Measurements from ENCODE around the gene CLK1.

The CLK1 gene

GRCh38 chr2:200864176-200865034 lies at the start of gene CLK1:
CLK1 (minus strand) TSS chr2:200864658; CDS start chr2:200861862, 2,796 bp downstream.
- peak; percentile 50; the same call in 1 of the 2 replicates for TF ChIP-seq ZFX (IDR thresholded peaks at IDR 0.05)
- TF ChIP-seq, protein P1, sequence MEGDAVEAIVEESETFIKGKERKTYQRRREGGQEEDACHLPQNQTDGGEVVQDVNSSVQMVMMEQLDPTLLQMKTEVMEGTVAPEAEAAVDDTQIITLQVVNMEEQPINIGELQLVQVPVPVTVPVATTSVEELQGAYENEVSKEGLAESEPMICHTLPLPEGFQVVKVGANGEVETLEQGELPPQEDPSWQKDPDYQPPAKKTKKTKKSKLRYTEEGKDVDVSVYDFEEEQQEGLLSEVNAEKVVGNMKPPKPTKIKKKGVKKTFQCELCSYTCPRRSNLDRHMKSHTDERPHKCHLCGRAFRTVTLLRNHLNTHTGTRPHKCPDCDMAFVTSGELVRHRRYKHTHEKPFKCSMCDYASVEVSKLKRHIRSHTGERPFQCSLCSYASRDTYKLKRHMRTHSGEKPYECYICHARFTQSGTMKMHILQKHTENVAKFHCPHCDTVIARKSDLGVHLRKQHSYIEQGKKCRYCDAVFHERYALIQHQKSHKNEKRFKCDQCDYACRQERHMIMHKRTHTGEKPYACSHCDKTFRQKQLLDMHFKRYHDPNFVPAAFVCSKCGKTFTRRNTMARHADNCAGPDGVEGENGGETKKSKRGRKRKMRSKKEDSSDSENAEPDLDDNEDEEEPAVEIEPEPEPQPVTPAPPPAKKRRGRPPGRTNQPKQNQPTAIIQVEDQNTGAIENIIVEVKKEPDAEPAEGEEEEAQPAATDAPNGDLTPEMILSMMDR (conservative IDR thresholded peaks at IDR 0.05) = no peak

DNA sequence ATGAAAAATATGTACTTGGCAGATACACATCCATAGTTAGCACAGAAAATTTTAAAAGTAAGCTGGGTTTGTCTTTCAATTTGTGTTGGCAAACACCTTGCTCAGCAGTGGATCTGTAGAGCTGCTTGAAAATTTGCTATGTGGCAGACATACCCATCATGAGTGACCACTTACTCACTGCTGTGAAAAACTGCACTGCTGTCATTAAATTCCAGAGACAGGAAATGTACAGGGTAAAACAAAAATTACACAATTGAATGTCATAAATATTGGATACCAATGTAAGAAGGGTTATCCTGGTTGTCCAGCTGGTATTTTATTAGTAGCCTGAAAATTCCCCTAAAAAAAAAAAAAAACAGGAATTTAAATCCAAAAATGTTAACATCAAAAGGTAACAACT lies 49.2 kb upstream of the CLK1 start:
- TF ChIP-seq, protein P1 (conservative IDR thresholded peaks at IDR 0.05) = no peak
- no peak for TF ChIP-seq ZFX (IDR thresholded peaks at IDR 0.05)
- no peak overlapping the region for H3K27ac ChIP-seq

More at GRCh38 chr2:200864176-200865034, at the start of gene CLK1:
- H3K27ac ChIP-seq = peak within 1 kb of the TSS; percentile 98

DNA sequence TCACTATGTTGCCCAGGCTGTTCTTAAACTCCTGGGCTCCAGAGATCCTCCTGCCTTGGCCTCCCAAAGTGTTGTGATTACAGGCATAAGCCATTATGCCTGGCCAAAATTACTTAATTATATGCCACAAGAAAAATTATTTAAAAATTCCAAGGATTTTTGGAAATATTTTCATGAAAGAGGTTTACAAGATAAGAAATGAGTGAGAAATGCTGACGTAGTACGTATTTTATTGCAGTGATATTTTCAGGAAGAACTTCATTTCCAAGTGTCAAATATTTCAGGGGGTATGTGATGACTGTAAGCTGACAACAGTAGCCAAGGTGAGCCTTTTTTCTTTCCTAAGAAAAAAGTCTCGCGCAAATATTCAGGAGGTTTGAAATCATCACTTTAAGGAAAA lies 45.5 kb upstream of the CLK1 start:
- H3K27ac ChIP-seq = no peak overlapping the region
- TF ChIP-seq, protein P1 (conservative IDR thresholded peaks at IDR 0.05) = no peak
- no peak for TF ChIP-seq ZFX (IDR thresholded peaks at IDR 0.05)

DNA sequence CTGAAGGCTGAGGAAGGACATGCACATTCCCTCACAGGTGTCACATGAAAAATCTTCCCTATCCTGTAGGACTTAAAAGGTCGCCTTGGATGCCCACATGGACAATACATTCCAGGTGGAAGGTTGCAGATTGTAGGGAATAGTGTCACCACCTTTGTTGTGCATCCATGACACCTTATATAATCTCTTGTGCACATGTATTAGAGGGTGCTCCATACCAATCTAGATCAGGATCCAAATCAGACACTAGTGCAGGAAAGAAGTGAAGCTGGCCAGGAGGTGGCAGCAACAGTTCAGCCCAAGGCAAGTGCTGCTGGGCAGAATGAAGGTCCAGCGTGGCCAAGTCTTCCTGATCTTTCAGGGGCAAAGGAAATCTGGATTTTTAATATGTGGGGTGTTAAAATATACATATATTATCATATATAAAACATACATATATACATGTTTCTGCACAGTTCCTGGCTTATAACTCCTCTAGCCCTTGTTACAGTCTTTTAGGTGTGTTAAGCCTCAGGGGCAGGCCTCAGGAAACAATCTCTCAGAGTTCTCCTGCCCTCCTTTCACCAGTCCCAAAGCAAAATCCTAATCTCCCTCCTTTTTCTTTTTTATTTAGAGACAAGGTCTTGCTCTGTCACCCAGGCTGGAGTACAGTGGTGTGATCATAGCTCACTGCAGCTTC lies 41.3 kb upstream of the CLK1 start:
- no peak overlapping the region for H3K27ac ChIP-seq
- no peak for TF ChIP-seq ZFX (IDR thresholded peaks at IDR 0.05)
- TF ChIP-seq, protein P1 (conservative IDR thresholded peaks at IDR 0.05) = peak; percentile 83

DNA sequence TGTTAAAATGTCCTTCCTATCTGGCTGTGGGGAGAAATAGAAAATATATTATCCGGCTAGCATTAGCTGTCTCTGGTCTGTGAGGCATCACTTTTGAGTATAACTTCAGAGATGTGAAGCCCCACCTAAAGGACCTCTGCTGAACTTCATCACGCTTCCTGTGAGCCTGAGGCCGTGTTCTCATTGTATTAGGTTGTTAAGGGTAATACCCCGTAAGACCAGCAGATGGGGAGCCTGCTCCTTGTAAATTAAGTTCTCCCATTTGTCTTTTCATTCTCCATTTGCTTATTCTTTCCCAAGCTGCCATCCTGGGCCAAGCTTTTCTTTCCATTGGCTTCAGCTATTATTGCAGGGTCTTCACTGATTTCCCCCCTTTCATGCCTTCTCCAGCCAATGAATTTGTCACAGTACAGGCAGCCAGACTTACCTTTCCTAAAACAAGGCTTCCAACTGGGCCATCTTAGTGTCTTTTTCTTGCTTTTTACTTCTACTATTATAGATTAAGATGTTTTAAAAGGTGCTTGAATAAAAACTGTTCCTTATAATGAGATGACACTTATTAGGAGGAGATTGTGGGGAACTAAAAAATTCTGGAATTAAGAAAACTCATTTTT lies 37.1 kb upstream of the CLK1 start:
- no peak overlapping the region for H3K27ac ChIP-seq
- TF ChIP-seq, protein P1 (conservative IDR thresholded peaks at IDR 0.05) = peak; percentile 83
- TF ChIP-seq ZFX (IDR thresholded peaks at IDR 0.05) = no peak

DNA sequence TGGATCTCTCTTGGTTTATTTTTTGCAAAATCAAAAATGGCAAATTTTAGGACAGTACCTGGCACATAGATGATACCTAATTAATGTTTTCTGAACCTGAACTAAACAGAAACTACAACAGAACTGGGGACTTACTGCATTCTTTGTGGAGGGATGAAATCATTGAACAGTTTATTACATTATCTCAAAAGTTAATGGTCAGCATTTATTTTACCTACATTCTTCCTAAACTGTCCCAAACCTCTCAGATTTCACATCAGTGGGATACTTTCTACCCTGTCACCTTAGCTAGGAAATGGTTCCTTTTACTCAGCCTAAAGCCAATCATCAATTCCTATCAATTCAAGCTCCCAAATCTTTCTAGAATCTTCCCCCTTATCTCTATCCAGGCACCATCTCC lies 35.0 kb upstream of the CLK1 start:
- no peak overlapping the region for H3K27ac ChIP-seq
- TF ChIP-seq, protein P1 (conservative IDR thresholded peaks at IDR 0.05) = no peak
- no peak for TF ChIP-seq ZFX (IDR thresholded peaks at IDR 0.05)

Measured in C4-2B (cell line).